ENCODE data around the gene PITPNC1. TPM values are rescaled to one million over a fixed set of nuclear protein-coding genes. Genes with fewer than 3 reads are reported as not detected.
A peak's percentile ranks its signal among the peaks of the same experiment; 100 is the strongest.

PITPNC1 gene
- polyA plus RNA-seq, 1 experiment, result 9.1 TPM

GRCh38 chr17:67602444-67602843 is 225.4 kb downstream of the PITPNC1 start:
- Histone ChIP-seq H3K9me3 (ENCODE audit: control insufficient read depth, insufficient read depth, low read length) (no peaks in the 10 kb centered on the region), H3K27ac (ENCODE audit: low read depth, low read length) (no peak overlapping the region), H3K27me3 (ENCODE audit: control insufficient read depth, insufficient read depth, low read length) (no peaks in the 10 kb centered on the region), H3K4me3 (ENCODE audit: low read depth, low read length) (no peak overlapping the region)
- POLR2A ChIA-PET, result interaction anchor here (0.6 kb wide), 1 partner anchor 109 kb away, joined by 3 read pairs; no protein-coding TSS in a partner anchor
- TF ChIP-seq, protein P1, sequence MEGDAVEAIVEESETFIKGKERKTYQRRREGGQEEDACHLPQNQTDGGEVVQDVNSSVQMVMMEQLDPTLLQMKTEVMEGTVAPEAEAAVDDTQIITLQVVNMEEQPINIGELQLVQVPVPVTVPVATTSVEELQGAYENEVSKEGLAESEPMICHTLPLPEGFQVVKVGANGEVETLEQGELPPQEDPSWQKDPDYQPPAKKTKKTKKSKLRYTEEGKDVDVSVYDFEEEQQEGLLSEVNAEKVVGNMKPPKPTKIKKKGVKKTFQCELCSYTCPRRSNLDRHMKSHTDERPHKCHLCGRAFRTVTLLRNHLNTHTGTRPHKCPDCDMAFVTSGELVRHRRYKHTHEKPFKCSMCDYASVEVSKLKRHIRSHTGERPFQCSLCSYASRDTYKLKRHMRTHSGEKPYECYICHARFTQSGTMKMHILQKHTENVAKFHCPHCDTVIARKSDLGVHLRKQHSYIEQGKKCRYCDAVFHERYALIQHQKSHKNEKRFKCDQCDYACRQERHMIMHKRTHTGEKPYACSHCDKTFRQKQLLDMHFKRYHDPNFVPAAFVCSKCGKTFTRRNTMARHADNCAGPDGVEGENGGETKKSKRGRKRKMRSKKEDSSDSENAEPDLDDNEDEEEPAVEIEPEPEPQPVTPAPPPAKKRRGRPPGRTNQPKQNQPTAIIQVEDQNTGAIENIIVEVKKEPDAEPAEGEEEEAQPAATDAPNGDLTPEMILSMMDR (IDR thresholded peaks at IDR 0.05; ENCODE audit: low read depth, low read length), result no peak
- CTCF ChIA-PET, result interaction anchor here (0.6 to 3.1 kb wide), 5 partner anchors 105 to 227 kb away, joined by 3 to 9 read pairs (median 3); no protein-coding TSS in a partner anchor
- no peak for DNase-seq (ENCODE audit: low read depth, low spot score)

DNA sequence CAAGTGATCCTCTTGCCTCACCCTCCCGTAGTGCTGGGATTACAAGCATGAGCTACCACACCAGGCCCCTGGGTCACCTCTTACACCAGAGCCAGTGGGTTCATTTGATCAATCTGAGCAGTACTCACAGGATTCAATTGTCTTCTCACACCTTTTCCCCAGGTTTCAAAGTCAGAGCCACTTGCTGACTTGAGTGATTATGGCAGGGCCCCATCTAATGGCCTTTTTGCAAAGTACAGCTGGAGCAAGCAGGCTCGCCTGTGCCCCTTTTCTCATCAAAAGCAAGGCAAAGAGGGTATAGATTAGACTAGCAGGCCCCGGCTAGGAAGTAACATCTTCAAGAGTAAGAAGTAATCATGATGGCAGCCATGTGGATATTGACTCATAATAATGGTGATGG is 225.9 kb downstream of the PITPNC1 start:
- H3K27ac ChIP-seq (ENCODE audit: low read depth, low read length), result no peak overlapping the region
- DNase-seq (ENCODE audit: low read depth, low spot score), result no peak
- ChIA-PET POLR2A (no interaction called here), CTCF (interaction anchor here (0.6 to 3.1 kb wide), 2 partner anchors 106 to 228 kb away, joined by 3 to 9 read pairs; no protein-coding TSS in a partner anchor)
- H3K4me3 ChIP-seq (ENCODE audit: low read depth, low read length), result no peak overlapping the region
- H3K27me3 ChIP-seq (ENCODE audit: control insufficient read depth, insufficient read depth, low read length), result no peaks in the 10 kb centered on the region
- TF ChIP-seq, protein P1 (IDR thresholded peaks at IDR 0.05; ENCODE audit: low read depth, low read length), result peak; percentile 49
- H3K9me3 ChIP-seq (ENCODE audit: control insufficient read depth, insufficient read depth, low read length), result no peaks in the 10 kb centered on the region

- TF ChIP-seq, protein P1 (IDR thresholded peaks at IDR 0.05; ENCODE audit: low read depth, low read length), result no peak
- CTCF ChIA-PET, result interaction anchor here (0.7 to 1.7 kb wide), 5 partner anchors 24 to 233 kb away, joined by 3 to 5 read pairs (median 4); no protein-coding TSS in a partner anchor
Observed at GRCh38 chr17:67605256-67605912, 228.3 kb downstream of the PITPNC1 start.

GRCh38 chr17:67606471-67606870 is 229.4 kb downstream of the PITPNC1 start:
- no peaks in the 10 kb centered on the region for H3K9me3 ChIP-seq (ENCODE audit: control insufficient read depth, insufficient read depth, low read length)
- no peak overlapping the region for H3K27ac ChIP-seq (ENCODE audit: low read depth, low read length)
- no peak for DNase-seq (ENCODE audit: low read depth, low spot score)
- ChIA-PET CTCF (interaction anchor here (0.5 to 3.0 kb wide), 3 partner anchors 36 to 232 kb away, joined by 4 to 9 read pairs (median 5); no protein-coding TSS in a partner anchor), POLR2A (no interaction called here)
- no peak overlapping the region for H3K4me3 ChIP-seq (ENCODE audit: low read depth, low read length)
- TF ChIP-seq, protein P1 (IDR thresholded peaks at IDR 0.05; ENCODE audit: low read depth, low read length), result no peak
- no peaks in the 10 kb centered on the region for H3K27me3 ChIP-seq (ENCODE audit: control insufficient read depth, insufficient read depth, low read length)

More at GRCh38 chr17:67605256-67605912, 228.3 kb downstream of the PITPNC1 start:
- POLR2A ChIA-PET, result no interaction called here
- no peaks in the 10 kb centered on the region for H3K9me3 ChIP-seq (ENCODE audit: control insufficient read depth, insufficient read depth, low read length)
- H3K27ac ChIP-seq (ENCODE audit: low read depth, low read length), result no peak overlapping the region
- no peak overlapping the region for H3K4me3 ChIP-seq (ENCODE audit: low read depth, low read length)
- H3K27me3 ChIP-seq (ENCODE audit: control insufficient read depth, insufficient read depth, low read length), result no peaks in the 10 kb centered on the region
- no peak for DNase-seq (ENCODE audit: low read depth, low spot score)

DNA sequence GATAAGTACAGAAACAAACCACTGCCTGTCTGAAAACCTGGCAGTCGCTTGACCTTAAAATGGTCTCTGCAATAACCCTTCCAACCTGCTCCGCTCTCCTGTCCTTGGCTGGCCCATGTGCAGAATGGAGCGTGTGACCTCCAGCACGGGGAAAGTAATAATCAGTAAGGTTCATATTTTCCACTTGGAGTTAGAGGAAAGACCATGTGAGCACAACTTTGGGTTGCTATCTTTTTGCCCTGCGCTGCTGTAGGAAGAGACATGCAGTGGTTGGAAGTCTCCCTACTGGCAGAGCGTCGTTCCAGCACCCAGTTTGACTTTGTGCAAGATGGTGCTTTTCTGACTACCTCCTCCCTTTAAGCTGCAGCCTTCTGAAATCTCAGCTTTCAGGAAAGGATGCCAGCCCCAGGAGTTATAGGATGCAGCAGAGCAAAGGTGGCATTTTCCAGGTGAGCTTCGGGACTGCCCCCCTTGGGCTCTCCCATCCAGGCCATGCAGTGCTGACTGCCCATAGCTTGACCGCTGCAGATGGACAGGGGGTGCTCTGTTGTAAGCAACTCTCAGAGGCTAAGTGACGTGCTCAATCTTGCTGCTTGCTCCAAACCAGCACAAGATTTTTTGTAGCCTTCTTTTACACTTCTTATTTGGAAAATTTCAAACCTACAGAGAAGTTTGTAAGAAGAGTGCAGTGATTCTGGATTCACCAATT is 230.0 kb downstream of the PITPNC1 start:
- ChIA-PET POLR2A (no interaction called here), CTCF (interaction anchor here (0.8 to 3.0 kb wide), 2 partner anchors 23 to 228 kb away, joined by 4 to 9 read pairs; no protein-coding TSS in a partner anchor)

More for the DNA sequence above, 230.0 kb downstream of the PITPNC1 start:
- Histone ChIP-seq H3K27ac (ENCODE audit: low read depth, low read length) (no peak overlapping the region), H3K27me3 (ENCODE audit: control insufficient read depth, insufficient read depth, low read length) (no peaks in the 10 kb centered on the region), H3K4me3 (ENCODE audit: low read depth, low read length) (no peak overlapping the region), H3K9me3 (ENCODE audit: control insufficient read depth, insufficient read depth, low read length) (no peaks in the 10 kb centered on the region)
- TF ChIP-seq, protein P1 (IDR thresholded peaks at IDR 0.05; ENCODE audit: low read depth, low read length), result no peak
- DNase-seq (ENCODE audit: low read depth, low spot score), result no peak
